GM21825 (cell line): Measurements from ENCODE around the gene TEX30.
A peak's percentile ranks its signal among the peaks of the same experiment; 100 is the strongest.

ENCODE experiments used
- ATAC-seq: cut with Tn5 transposase; IDR thresholded peaks from one replicate; pipeline ENCODE4 v1.9.1; 2021; ENCODE audit warnings: mild to moderate bottlenecking, moderate library complexity; ENCODE audit not compliant: unreplicated experiment

The TEX30 gene

DNA sequence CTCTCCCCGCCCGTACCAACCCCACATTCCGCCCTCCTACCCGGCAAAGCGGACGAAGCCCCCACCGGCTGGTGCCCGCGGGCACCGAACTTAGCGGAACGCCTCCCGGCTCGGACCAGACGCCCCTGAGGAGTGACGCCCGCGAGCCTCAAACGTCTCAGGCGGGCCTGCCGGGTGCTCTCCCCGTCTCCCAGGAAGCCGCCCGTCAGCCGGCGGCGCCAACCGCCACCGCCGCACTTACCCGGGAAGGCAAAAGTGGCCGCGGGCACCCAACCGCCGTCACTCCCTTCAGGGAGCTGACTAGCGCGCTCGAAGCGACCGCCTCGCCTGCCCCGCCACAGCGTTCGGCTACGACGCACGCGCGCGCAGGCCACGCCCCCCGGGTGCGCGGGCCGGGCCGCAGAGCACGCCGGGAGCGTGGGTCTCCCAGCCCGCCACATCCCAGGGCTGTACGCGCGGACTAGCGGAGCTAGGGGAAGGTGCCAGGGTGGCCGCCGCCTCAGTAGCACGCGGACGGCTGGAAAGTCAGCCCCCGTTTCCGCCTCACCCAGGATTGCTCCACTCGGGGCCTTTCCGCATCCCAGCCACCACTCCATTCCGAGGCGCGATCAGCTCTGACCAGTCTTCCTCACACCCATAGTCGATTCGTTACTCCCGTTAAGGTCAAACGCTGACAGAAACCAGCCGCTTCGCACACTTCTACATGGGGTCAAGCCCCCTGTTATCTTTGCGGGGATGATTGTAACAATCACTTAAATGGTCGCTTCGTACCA is at the start of gene TEX30:
Gene TEX30 (minus strand): TSS at position 346 of the 773 bp plus-strand sequence. CDS start 3,760 bp downstream, outside the sequence.
- ATAC-seq, result peak; percentile 94

GRCh38 chr13:102817907-102818306 is 44.3 kb upstream of the TEX30 start:
- ATAC-seq, result no peak

DNA sequence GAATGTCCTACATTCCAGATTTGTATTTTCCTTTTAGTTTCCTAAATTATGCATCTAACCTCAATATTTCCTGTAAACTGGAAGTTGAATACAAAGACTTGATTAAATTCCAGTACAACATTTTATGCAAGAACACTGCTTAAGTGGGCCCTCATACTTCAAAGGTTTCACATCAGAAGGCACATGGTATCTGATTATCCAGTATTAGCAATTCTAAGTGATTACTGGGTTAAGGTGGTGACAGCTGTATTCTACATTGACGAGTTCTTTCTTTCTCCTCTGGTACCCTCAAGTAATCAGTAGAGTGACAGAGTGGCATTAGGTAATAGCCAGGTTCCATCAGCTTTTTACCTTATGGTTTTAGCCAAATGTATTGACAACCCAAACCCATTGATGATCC is 43.7 kb upstream of the TEX30 start:
- ATAC-seq, result no peak

GRCh38 chr13:102816708-102817107 is 43.1 kb upstream of the TEX30 start:
- ATAC-seq, result no peak

DNA sequence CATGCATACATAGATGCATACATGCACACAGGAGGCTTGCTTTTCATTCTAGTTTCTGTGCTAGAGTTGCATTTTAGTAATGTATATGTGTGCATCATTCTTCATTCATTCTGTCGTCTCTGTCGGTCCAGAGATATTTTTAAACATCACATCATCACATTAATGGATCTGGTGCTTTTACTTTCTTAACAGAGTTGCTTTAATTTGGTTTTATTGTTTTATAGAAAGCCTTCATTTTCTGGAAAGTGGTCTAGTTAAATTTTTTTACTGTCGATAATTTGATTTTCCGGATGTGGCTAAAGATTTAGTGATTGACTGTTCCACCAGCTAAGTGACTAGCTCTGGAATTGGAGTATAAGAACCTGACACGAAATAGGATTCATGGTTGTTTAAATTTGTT is 42.2 kb upstream of the TEX30 start:
- no peak for ATAC-seq

DNA sequence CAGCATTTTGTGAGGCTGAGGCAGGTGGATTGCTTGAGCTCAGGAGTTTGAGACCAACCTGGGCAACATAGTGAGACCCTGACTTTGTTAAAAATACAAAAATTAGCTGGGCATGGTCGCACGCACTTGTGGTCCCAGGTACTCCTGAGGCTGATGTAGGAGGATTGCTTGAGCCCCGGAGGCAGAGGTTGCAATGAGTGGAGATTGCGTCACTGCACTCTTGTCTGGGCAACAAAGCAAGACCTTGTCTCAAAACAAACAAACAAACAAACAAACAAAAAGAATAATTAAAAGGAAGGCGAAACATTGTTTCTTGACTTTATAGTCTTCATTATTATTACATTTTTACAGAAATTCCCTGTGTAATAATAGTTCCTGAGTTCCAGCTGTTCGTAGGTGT is 41.2 kb upstream of the TEX30 start:
- no peak for ATAC-seq

GRCh38 chr13:102814025-102814607 is 40.5 kb upstream of the TEX30 start:
- ATAC-seq, result no peak

GRCh38 chr13:102812611-102813287 is 39.2 kb upstream of the TEX30 start:
- no peak for ATAC-seq

DNA sequence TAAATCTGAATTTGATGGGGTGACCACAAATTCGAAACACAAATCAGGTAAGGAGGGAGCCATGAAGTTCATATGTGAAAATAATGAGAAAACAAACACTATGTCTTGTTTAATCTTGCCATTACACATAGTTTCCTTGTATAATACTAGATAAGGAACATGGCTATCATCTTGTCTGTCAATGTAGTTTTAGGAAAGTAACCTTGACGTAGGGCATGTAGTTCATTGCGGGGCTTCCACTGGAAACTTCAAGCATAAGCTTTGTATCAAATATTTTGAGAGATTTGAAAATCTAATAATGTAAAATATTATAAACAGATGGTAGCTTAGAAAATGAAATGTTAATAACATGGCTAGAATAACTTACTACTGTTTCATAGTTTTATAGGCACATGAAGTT is 34.1 kb upstream of the TEX30 start:
- ATAC-seq, result no peak

DNA sequence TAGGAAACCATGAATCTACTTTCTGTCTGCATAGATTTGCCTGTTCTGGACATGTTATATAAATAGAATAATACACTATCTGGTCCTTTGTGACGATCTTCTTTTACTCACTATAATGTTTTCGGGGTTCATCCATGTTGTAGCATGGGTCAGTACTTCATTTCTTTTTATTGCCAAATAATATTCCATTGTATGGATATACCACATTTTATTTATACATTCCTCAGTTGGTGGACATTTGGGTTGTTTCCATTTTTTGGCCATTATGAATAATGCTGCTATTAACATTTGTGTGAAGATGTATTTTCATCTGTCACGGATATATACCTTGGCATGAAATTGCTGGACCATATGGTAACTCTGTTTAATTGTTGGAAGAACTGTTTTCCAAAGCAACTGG is 32.1 kb upstream of the TEX30 start:
- no peak for ATAC-seq

- peak; percentile 79 for ATAC-seq
Measured at GRCh38 chr13:102800145-102801041, 26.8 kb upstream of the TEX30 start.

DNA sequence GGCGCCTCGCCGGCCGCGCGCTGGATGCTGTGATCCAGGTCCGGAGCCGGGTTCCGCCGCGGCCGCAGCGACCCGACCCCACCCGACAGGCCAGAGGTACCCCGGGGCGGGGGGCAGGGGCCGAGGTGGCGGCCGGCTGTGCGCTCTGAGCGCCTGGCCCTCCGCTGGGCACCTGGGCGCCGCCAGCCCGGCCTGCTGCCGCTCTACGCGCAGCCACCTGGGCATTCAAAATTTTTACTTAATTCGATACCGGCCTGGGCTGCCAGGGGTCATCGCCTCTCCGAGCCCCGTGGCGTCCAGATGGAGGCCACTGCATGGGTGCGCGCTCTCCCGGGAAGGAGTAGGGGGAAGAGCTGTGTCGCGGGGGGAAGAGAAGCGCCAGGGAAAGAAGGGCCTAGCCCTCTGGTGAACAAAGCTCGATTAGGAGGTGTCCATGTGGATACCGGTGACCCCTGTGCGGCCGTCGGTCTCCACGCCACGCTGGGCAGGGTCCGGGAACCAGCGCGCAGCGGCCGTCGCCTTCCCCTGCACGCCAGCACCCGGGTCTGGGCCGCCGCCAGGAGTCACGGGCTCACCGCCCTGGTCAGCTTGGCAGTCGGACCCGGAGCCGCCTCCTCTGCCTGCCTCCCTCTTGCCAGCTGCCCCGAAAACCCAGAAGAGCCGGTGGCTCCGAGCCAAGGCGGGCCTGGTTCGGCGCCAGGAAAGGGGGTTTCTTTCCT is 26.0 kb upstream of the TEX30 start:
- ATAC-seq, result peak; percentile 3

DNA sequence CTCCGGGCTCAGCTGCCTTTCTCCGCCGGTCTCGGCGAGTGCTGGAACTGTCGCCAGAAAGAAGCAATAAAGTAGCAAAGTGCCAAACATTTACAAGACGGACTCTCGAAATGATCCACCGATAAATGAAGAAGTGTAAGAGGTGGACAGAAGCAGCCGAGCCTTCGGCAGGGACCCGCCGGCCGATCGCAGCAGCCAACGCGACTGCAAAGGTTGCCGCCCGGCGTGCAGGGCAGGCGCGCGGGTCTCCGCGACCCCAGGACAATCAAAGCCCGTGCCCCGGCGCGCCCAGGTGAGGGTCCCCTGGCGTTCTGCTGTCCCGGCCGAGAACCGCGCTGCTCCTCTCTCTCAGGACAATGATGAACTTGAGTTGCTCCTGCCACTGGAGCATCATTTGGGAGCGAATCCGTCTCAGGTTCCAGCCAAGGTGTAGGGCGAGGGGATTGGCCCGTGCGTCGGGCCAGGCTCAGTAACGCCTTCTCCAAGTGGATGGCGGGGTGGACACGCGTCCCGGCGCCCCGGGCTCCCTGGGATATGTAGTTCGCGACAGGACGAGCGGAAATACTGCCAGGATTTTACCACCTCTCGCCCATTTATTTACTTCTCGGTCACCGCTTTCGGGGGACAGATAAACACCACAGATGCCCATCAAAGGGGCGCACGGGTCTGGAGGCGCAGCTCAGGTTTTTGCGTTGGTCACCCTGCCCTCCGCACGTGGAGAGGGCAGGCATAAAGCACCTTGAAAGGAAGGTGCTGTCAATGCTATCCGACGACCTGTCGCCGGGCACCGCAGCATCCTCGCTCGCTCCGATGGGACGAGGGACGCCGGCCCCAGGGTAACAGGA is 25.2 kb upstream of the TEX30 start, which contains the start of the genes BIVM and POGLUT2:
Gene BIVM (plus strand): TSS at position 539 of the 845 bp plus-strand sequence. CDS start 8,149 bp downstream, outside the sequence.
Gene POGLUT2 (minus strand): TSS at position 396 of the 845 bp plus-strand sequence. CDS start 306 bp downstream, at position 90.
- peak; percentile 89 for ATAC-seq

GRCh38 chr13:102793611-102794355 is 20.2 kb upstream of the TEX30 start:
- ATAC-seq, result no peak

DNA sequence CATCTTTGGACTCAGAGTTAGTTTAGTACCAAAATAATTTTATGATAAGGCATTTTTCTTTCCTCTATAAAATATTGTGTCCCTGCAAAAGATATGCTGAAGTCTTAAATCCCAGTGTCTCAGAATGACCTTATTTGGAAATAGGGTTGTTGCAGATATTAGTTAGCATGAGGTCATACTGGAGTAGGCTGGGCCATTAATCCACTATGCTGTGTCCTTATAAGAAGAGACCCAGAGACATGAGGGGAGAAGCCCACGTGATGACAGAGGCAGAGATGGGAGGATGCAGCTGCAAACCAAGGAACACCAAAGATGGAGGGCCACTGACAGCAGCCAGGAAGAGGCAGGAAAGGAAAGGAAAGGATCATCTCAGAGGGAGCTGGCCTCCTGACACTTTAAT is 18.8 kb upstream of the TEX30 start:
- ATAC-seq, result no peak

DNA sequence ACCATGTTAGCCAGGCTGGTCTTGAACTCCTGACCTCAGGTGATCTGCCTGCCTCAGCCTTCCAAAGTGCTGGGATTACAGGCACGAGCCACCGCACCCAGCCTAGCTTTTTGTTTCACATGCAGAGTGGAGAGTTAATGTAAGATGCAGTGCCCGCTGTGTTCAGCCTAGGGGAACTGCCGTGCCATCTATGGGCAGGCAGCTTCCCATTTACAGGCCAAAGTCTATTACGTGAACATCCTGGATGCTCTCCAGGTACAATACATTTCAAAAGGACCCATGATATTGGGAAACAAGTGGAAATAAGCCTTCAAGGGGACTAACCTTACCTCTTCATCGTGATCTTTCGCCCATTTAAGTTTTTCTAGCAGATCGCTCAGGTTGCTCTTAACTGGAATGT is 15.1 kb upstream of the TEX30 start:
- ATAC-seq, result no peak

DNA sequence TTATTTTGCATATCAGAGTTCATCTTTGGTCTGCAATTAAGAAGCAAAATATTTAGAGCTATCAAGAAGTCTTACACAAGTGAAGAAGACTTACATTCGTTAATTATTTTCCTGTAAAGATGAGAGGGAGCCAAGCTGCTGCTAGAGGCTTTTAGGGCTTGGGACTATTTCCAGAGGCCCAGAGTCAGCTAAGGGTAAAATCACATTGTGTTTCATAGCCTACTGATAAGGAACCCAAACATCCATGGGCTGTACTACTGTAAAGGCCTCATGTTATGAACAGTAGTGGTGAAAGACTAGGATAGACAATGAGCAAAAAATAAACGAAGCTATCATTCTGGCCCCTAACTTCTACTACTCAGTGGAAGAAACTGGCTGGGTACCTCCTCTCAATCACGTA is 10.9 kb upstream of the TEX30 start:
- no peak for ATAC-seq

- no peak for ATAC-seq
Measured at GRCh38 chr13:102781591-102781990, 8.0 kb upstream of the TEX30 start.
